Stimulated activated CD4-positive, alpha-beta T cell treated with anti-CD3 and anti-CD28 coated beads, Interleukin-12 subunit alpha, Interleukin-12 subunit beta, amount 100 ng/mL, for 48 hours (primary cell): Measurements from ENCODE around the gene TRNP1.
"Not testable (repeated sequence)": the region's sequence is repeated elsewhere in the genome, so short reads cannot be mapped to it uniquely, and the experiment has no call there.

Experiments
- DNase-seq, 3 donors: peaks; one replicate each; pipeline ENCODE4 v3.0.0-alpha.2; 2020; ENCODE audit warnings: low read depth in 2 of 3, low spot score in 1 of 3

TRNP1 gene

DNA sequence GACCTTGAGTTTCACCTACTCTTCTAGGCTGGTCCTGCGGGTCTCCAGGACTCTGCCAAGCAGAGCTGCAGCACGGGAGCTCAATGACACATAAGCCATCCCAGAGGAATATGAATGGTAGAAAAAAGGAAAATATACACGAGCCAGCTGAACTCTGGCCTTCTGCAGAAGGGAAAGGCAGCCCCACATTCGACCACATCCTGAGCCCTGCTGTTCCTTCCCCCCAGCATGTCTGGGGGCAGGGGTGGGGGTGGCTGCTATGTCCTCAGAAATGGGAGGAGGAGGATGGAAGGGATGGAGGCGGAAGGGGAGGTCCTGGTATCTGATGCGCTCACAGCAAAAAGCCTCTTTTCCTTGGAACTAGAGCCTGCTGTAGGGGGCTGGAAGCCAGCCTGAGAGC, 21.1 kb upstream of the TRNP1 start:
- no peak for DNase-seq

- no peak for DNase-seq
These were observed 20.7 kb upstream of the TRNP1 start for GRCh38 chr1:26972821-26973220.

DNA sequence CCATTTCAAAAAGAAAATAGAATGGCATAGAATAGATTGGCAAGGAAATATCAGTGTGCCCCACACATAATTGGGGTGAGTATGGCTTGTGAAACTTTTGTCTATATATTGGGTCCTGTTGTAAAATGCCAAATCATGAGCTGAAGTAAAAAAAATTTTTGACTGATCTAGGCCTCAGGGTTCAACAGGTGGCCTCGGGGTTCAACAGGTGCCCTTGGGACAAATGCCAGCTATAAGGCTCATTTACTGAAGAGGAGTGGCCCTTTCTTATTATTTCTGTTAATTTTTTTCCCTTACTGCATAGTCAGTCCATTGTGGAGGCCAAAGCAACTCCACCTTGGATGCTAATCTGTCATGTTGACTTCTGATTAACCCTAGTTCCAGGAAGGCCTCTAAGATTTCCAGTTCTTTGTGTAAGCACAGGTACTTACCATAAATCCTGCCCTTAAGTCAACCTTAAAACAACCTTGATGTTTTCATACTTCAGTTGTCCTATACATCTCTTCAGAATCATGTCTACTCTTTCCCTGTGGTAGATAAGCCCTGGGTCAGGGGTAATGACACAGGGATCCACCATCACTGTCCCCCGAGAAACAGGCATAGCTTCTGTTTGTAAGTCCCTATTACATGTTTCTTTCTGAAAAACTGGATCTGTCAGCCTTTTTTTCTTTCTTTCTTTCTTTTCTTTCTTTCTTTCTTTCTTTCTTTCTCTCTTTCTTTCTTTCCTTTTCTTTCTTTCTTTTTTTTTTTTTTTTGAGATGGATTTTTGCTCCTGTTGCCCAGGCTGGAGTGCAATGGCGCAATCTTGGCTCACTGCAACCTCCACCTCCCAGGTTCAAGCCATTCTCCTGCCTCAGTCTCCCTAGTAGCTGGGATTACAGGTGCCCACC, 16.6 kb upstream of the TRNP1 start:
- DNase-seq = no peak

GRCh38 chr1:26978901-26979300, 14.6 kb upstream of the TRNP1 start:
- no peak for DNase-seq

GRCh38 chr1:26981146-26981846, 12.2 kb upstream of the TRNP1 start:
- DNase-seq = no peak

GRCh38 chr1:26983863-26984262, 9.6 kb upstream of the TRNP1 start:
- DNase-seq = no peak

GRCh38 chr1:26984291-26984690, 9.2 kb upstream of the TRNP1 start:
- no peak for DNase-seq

DNA sequence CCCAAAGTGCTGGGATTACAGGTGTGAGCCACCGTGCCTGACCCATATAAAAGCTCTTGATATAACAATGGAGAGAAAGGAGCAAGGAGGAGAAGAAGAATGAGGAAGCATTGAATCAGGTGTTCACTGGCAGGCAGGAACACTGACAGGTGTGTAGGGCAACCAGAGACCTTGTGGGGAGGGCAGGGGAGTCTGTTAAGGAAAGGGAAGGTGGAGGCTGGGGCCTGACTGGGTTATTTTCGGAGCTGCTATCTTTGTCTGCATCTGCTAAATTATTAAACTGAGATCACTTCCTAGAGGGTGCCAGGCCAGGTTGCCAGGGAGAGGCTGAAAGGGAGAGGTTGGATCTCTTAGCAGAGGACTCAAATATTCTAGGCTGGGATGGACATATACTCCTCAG, 6.8 kb upstream of the TRNP1 start:
- DNase-seq = no peak

GRCh38 chr1:26989403-26990109, 3.9 kb upstream of the TRNP1 start:
- not testable (repeated sequence) for DNase-seq

- DNase-seq = no peak
These were observed 2.0 kb upstream of the TRNP1 start for GRCh38 chr1:26991310-26992116.

DNA sequence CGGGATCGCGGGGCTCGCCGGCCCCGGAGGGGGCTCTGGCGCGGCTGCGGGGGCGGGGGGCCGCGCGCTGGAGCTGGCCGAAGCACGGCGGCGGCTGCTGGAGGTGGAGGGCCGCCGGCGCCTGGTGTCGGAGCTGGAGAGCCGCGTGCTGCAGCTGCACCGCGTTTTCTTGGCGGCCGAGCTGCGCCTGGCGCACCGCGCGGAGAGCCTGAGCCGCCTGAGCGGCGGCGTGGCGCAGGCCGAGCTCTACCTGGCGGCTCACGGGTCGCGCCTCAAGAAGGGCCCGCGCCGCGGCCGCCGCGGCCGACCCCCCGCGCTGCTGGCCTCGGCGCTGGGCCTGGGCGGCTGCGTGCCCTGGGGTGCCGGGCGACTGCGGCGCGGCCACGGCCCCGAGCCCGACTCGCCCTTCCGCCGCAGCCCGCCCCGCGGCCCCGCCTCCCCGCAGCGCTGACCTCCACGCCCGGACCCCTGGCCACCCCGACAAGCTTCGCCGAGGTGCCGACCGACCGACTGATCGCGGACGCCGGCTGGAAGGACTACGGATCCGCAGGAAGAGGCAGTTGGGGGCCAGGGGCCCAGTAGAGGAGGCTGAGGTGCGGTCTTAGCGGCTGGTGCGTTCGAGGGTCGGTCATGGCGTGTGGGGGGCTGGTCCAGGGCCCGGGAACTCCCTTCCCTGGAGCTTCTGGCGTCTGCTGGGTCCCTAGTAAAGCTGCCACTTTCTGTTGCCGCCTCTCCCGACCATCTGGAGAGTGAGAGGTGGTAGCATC, 711 bp downstream of the TRNP1 start:
- DNase-seq = no peak

DNA sequence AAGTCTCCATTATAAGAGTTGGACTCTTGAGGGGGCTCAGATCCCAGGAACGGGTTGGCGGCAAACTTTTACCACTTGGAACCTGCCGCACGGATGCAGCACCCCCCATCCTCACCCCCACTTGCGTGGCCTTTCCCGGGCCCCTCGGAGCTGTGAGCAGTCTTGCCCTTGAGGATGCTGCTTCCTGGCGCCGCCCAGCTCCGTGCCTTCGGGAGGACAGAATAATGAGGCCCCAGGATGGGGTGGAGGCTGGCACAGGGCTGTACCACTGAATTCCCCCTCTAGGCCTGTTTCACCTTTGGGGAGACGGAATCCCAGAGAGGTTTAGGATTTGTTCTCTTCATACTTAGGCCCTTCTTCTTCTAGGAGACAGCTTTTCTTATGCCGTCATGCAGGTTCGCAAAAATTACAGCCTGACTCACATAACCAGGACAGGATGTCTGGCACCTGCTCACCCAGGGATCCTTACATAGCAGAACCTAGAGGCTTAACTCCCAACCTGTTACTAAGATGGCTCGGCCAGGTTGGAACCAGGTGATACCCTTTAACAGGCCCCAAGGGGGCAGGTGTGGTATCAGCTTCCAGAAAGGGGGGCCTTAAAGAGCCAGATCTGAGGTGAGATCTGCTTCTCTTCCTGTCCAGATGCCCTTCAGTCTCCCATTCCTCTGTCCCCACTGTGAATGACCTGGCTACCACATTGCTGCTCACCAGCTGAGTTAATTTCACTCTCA, 1.5 kb downstream of the TRNP1 start:
- no peak for DNase-seq

DNA sequence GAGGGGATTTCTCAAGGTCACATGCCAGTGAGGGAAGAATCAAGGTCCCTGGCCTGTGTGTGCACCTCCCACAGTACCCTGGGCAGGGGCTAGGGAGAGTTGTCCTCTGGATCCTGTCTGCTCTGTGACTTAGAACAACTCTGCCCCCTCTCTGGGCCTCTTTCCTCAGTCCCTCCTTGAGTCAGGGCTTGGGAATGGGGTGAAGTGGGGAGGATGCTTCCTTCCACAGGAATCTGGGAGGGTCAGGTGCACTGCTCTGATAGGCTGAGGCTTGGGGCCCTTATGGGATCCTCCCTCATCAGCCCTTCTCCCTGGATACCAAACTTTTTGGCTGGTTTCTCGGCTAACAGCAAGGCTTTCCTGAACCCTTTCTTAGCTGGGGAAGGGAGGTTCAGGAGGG, 2.5 kb downstream of the TRNP1 start:
- no peak for DNase-seq

DNA sequence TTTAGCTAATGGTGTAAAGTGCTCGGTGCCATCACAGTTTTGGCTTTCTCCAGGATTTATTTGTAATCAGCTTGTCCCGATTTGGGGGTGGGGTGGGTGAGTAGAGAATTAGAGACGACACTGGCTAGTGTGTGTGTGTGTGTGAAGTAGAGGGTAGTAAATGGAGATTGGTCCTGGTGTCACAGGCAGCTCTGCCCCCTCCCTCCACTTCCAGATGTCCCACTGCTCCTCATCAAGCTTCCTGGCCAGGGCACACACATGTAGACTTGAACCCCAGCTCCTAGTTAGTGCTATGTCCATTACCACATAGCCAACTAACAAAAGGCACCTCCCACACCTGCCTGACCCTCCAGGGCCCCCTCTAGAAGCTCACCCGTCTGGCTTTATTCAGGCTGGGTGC, 3.2 kb downstream of the TRNP1 start:
- no peak for DNase-seq

DNA sequence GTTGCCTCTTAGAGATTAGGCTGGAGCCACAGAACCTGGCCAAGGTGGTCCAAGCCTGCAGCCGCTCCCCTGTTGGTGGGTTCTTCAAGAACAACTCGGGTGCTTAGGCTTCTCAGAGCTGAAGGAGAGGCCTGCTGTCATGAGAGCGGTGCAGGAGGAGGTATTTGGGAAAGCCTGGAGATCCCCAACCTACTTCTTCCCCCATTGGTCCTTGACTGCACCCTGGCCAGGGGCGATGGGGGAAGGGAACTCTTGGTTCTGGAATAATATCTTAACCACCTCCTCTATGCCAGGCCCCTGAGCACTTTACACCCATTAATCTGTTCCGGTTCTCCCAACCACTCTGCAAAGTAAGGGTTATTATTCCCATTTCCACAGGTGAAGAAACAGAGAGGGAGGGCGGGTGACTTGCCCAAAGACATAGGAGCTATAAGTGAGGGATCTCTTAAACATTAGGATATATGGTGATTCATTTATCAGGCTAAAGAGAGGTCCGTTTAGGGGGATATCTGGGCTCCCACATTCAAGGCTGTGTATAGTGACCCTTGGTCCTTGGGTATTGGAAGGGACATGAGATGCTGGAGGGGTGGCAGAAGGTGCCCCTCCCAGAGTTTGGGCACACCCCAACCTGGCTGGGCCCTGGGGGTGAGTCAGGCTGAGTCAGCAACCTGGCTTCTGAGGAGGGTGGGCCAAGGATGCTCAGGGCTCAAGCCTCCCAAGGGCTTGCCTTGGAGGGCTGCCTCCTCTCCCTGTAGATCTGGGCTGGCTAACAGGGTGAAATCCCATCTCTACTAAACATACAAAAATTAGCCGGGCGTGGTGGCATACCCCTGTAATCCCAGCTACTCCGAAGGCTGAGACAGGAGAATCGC, 5.2 kb downstream of the TRNP1 start:
- no peak for DNase-seq

- no peak for DNase-seq
These were observed 6.0 kb downstream of the TRNP1 start for GRCh38 chr1:26999440-26999987.

- no peak for DNase-seq
These were observed 6.8 kb downstream of the TRNP1 start for GRCh38 chr1:27000090-27000816.
